Activated T-helper 17 cell treated with anti-CD3 and anti-CD28 coated beads, Interleukin-2, amount 50 U/mL, for 72 hours (primary cell): Measurements from ENCODE around the gene RNGTT. TPM values are rescaled to one million over a fixed set of nuclear protein-coding genes. Genes with fewer than 3 reads are reported as not detected.
A peak's percentile ranks its signal among the peaks of the same experiment; 100 is the strongest.
"Not testable (repeated sequence)": the region's sequence is repeated elsewhere in the genome, so short reads cannot be mapped to it uniquely, and the experiment has no call there.

Experiments used
- ATAC-seq: fragments of 150-1000 bp; cut with Tn5 transposase; replicated peaks from 2 replicates; pipeline ENCODE4 v1.10.0; 2021; ENCODE audit warnings: mild to moderate bottlenecking, moderate library complexity
- H3K27ac Mint-ChIP-seq: one replicate; pipeline ENCODE4 v1.8.0; 2022; ENCODE audit warnings: mixed read lengths
- H3K27me3 Mint-ChIP-seq: one replicate; pipeline ENCODE4 v1.8.0; 2022; ENCODE audit warnings: mixed read lengths
- H3K36me3 Mint-ChIP-seq: one replicate; pipeline ENCODE4 v1.8.0; 2022; ENCODE audit warnings: low read depth, mild to moderate bottlenecking, mixed read lengths
- H3K4me1 Mint-ChIP-seq: one replicate; pipeline ENCODE4 v1.8.0; 2022; ENCODE audit warnings: mixed read lengths
- H3K4me3 Mint-ChIP-seq: one replicate; pipeline ENCODE4 v1.8.0; 2022; ENCODE audit warnings: mild to moderate bottlenecking, mixed read lengths
- H3K9me3 Mint-ChIP-seq: one replicate; pipeline ENCODE4 v1.8.0; 2022; ENCODE audit warnings: mixed read lengths
- total RNA-seq, 2 donors: library from RNA; stranded (reverse); gene quantifications; one replicate each; pipeline ENCODE4 v1.2.3, GENCODE V29; 2022

Gene RNGTT
- total RNA-seq, 2 donors from 2014 or later = 20.9 to 23.3 TPM

DNA sequence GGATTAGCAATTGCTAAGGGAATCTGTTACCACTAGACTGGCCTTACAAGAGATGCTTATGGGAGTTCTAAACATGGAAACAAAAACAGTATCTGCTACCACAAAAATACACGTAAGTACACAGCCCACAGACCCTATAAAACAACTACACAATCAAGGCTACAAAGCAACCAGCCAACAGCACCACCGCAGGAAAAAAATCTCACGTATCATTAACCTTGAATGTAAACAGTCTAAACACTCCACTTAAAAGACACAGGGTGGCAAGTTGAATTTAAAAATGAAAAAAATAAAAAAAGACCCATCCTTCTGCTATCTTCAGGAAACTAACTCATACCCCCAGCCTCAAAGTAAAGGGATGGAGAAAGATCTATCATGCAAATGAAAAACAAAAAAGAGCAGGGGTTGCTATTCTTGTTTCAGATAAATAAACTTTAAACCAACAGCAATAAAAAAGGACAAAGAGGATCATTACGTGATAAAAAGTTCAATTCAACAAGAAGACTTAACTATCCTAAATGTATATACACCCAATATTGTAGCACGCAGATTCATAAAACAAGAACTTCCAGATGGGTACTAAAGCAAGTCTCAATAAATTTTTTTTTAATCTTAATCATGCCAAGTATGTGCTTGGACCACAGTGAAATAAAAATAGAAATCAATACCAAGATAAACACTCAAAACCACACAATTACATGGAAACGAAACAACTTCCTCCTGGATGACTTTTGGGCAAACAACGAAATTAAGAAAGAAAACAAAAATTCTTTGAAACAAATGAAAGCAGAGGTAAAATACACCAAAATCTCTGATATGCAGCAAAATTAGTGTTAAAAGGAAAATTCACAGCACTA, 52.3 kb downstream of the RNGTT start:
- peaks cover 48% of the 10 kb centered on the region for H3K4me1 Mint-ChIP-seq

DNA sequence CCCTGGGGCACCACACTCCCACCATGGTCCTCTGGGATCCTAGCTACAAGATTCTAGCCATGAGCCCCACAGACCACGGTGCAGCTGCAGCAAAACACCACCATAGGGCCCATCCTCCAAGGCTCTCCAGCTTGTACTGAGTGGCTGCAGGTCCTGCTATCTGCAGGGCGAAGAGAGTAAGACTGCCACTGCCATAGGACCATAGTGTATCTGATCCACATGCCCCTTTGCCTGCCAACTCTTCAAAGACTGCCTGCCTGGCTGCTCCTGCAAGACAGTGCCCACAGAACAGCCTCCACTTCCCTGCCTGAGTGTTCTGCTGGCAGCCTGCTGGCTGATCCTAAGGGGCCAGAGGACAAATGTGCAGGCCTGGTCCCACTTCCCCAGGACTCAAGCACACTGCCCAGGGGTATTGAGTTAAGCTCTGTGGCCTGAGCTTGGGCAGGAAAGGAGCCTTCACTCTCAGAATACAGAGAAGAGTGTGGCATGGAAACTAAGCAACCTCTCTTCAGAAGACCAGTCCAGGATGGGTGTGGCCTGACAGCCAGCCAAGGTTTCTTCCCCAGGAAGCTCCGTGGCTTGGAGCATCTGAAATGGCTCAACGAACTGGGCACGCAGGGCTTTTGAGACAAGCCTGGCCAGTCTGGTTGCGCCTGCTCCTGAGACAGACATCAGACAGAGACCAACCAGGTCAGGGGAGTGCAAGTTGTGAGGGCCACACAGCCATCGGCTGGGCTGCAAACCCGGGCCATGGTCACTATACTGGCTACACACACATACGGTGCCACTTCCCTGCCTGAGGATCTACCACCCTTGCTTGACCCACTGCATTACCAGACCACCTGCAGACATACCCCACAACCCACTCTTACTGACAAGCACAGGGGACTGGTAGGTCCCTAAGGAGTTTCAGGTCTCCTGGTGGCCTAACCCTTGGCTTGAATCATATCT, 54.5 kb downstream of the RNGTT start:
- peak overlapping the region; percentile 10 for H3K27ac Mint-ChIP-seq
- H3K27me3 Mint-ChIP-seq = no peaks in the 10 kb centered on the region
- H3K4me3 Mint-ChIP-seq = no peak overlapping the region
- peaks cover 42% of the 10 kb centered on the region for H3K4me1 Mint-ChIP-seq
- no peaks in the 10 kb centered on the region for H3K9me3 Mint-ChIP-seq
- no peak for ATAC-seq
- peaks cover 35% of the 10 kb centered on the region for H3K36me3 Mint-ChIP-seq

More for the DNA sequence above, 52.3 kb downstream of the RNGTT start:
- Mint-ChIP-seq H3K27ac (no peak overlapping the region), H3K9me3 (no peaks in the 10 kb centered on the region), H3K4me3 (no peak overlapping the region), H3K36me3 (peaks cover 22% of the 10 kb centered on the region), H3K27me3 (no peaks in the 10 kb centered on the region)
- no peak for ATAC-seq

DNA sequence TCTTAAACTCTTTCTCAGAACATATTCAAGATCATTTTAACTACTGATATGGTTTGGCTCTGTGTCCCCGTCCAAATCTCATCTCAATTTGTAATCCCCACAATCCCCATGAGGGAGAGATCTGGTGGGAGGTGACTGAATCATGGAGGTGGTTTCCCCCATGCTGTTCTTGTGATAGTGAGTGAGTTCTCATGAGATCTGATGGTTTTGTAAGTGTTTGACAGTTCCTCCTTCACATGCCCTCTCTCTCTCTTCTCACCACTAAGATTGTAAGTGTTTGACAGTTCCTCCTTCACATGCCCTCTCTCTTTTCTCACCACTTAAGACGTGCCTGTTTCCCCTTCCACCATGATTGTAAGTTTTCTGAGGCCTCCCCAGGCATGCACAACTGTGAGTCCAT, 56.3 kb downstream of the RNGTT start:
- not testable (repeated sequence) for H3K27me3 Mint-ChIP-seq, ATAC-seq, H3K9me3 Mint-ChIP-seq, H3K4me3 Mint-ChIP-seq, H3K27ac Mint-ChIP-seq
- H3K36me3 Mint-ChIP-seq = peaks cover 51% of the 10 kb centered on the region
- H3K4me1 Mint-ChIP-seq = peaks cover 32% of the 10 kb centered on the region

DNA sequence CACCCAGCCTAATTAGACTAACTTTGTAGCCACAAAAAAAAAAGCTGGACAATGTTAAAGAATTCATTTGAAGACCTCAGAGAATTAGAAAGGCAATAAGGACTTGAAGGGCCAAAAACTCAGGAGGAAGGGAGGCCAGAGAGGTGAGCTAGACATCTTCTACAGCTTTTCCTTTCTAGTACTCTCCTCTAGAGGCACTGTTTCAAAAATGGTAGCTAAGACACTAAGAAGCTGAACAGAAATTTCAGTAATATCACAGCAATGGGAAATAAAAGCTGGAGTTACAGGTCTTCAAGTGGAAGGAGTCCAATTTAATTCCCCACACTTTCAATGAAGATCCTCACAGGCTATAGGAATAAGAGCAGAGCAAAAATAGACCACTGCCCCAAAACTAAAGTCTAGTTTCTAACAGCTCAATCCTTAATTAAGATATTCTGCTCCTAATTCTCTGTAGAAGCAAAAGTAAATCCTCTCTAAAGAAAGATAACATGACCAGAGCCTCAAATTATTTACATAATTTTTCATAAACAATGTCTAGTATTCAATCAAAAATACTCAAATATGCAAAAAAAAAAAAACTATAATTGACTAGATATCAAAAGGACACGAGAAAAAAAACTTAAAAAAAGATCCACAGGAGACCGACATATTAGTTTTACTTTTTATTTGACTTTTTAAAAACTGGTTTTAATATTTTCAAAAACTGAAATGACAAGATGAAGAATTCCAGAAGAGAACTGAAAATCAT, 63.7 kb downstream of the RNGTT start:
- Mint-ChIP-seq H3K27me3 (no peaks in the 10 kb centered on the region), H3K4me3 (no peak overlapping the region), H3K36me3 (peaks cover 48% of the 10 kb centered on the region), H3K9me3 (no peaks in the 10 kb centered on the region), H3K4me1 (no peaks in the 10 kb centered on the region), H3K27ac (no peak overlapping the region)
- ATAC-seq = no peak

DNA sequence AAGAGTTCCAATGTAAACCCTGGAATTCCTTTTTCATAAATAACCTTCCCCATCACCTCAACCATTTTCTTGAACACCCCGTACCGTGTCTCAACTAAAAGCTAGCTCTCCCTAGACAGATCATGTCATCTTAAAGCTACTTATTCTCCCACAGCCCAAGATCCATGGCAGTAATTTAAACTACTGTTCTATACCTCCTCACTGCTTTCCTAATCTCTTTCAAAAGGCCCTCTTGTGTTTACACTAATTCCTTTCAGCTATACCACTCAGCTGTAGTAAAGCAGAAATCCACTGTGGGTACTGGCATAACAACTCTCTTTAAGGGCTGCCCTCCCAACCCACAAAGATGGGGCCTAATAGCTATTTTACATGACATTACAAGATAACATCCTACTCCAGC, 67.5 kb downstream of the RNGTT start:
- no peak for ATAC-seq
- Mint-ChIP-seq H3K4me1 (no peaks in the 10 kb centered on the region), H3K9me3 (no peaks in the 10 kb centered on the region), H3K4me3 (no peak overlapping the region), H3K27ac (no peak overlapping the region), H3K36me3 (peaks cover 22% of the 10 kb centered on the region), H3K27me3 (no peaks in the 10 kb centered on the region)

DNA sequence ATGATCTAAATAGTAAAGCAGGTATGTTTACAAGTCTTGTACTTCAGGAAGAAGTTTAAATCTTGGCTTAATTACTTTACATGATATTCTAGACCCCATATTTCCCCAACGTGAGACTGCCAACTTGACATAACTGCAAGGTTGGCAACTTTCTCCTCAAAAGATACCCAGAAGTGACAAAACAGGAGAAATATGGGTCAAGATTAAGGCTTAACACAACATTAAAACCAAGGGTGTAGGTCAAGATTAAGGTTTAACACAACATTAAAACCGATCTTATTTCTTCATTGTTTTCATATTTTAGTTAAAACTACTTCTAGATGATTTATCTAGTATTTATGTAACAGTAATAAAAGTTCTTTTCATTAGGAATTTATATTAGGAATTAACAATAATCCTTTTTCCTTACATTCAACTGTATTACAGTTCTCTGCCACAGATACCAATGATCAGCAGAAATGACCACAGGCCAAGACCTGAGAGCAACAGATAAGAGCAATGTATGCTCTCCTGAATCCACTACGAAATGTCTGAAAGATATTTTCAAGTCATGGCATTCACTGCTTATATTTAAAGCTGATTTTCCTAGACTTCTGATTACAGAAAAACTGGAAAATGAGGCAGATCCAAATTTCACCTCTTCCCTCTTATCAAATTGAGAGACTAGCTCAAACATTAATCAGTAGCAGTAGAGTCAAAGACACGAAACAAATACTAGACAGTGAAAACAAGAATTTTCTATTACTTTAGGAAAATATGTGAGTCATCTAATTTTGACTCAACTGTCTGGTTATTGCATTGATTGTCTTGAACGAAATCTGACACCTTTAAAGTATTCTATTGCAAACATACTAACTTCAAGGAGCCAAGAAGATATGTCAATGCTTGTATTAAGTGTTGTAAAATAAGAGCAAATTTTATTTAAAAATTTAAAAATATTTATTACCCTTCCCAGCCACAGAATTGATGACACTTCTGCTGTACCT, 72.3 kb downstream of the RNGTT start:
- no peak overlapping the region for H3K4me3 Mint-ChIP-seq
- ATAC-seq = peak; percentile 44
- peaks cover 51% of the 10 kb centered on the region for H3K36me3 Mint-ChIP-seq
- no peak overlapping the region for H3K27ac Mint-ChIP-seq
- no peaks in the 10 kb centered on the region for H3K9me3 Mint-ChIP-seq
- H3K27me3 Mint-ChIP-seq = no peaks in the 10 kb centered on the region
- H3K4me1 Mint-ChIP-seq = no peaks in the 10 kb centered on the region

DNA sequence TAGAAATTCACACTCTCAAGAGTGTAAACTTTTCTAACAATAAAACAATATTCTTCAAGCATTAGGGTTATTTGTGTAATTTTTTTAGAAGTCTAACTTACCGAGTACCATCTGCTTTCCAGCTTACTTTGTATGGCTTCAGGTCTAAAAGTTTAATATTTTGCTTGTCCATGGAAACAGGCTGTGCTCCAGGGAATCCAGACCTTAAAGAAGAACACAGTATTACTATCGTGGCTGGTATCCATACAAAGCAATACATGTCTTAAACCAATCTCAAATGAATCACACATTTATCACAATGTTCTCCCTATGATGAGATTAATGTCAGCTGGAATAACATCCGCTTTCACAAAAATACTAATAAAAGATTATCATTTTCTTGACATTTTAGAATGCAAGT, 73.0 kb downstream of the RNGTT start:
- H3K4me3 Mint-ChIP-seq = no peak overlapping the region

DNA sequence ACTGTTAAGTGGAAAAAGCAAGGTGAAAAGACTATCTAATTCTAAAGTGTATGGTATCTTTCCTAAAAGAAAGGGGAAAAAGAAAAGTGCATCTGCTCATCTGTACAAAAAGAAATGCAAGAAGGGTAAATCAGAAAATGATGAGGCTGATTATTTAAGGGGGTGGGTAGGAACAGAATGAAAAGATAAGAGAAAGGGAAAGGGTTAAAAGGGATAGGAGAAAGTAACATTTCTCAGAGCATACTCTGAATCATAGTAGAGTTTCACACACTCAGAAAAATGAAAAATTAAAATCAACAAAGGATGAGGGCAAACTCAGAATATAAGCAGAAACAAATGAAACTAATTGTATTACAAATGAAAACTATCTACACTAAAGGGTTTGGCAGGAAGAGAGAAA, 79.1 kb downstream of the RNGTT start:
- peaks cover 66% of the 10 kb centered on the region for H3K36me3 Mint-ChIP-seq
- no peaks in the 10 kb centered on the region for H3K27me3 Mint-ChIP-seq
- H3K27ac Mint-ChIP-seq = no peak overlapping the region
- H3K9me3 Mint-ChIP-seq = no peaks in the 10 kb centered on the region
- no peak overlapping the region for H3K4me3 Mint-ChIP-seq
- ATAC-seq = peak; percentile 19
- H3K4me1 Mint-ChIP-seq = peaks cover 18% of the 10 kb centered on the region

More for the DNA sequence above, 73.0 kb downstream of the RNGTT start:
- no peak for ATAC-seq
- Mint-ChIP-seq H3K27ac (no peak overlapping the region), H3K36me3 (peaks cover 59% of the 10 kb centered on the region), H3K9me3 (no peaks in the 10 kb centered on the region), H3K27me3 (no peaks in the 10 kb centered on the region), H3K4me1 (no peaks in the 10 kb centered on the region)

DNA sequence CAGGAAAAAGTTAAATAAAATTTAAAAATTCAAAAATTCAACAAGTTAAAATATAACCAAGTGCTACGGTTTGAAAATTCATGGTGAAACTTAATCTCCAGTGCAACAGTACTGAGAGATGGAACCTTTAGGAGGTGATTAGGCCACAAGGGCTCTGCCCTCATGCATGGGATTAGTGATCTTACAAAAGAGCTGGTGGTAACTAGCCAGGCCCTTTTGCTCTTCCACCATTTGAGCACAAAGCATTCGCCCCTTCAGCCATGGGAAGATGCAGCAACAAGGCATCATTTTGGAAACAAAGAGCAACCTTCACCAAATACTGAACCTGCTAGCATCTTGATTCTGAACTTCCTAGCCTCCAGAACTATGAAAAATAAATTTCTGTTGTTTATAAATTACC, 80.9 kb downstream of the RNGTT start:
- Mint-ChIP-seq H3K9me3 (no peaks in the 10 kb centered on the region), H3K4me1 (peaks cover 18% of the 10 kb centered on the region), H3K27me3 (no peaks in the 10 kb centered on the region), H3K36me3 (peaks cover 55% of the 10 kb centered on the region), H3K27ac (no peak overlapping the region), H3K4me3 (no peak overlapping the region)
- no peak for ATAC-seq

DNA sequence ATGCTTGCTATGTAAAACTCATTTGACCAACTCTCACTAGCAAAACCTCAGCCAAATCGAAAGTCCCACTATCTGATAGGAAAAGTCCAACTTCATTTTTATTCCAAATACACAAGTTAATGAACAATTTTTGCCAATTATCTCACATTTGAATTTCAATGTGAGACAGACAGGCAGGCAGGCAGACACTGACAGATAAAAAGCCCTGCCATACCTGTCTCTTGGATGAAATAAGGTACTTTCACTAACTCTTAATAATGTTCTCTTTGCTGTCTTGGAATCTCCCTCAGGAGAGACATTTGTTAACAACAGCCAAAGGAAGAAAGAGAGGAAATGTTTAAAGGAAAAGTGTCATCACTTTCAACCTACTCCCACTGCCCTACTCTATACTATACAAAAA, 82.0 kb downstream of the RNGTT start:
- Mint-ChIP-seq H3K27ac (no peak overlapping the region), H3K9me3 (no peaks in the 10 kb centered on the region), H3K36me3 (peaks cover 44% of the 10 kb centered on the region), H3K27me3 (no peaks in the 10 kb centered on the region), H3K4me1 (peaks cover 18% of the 10 kb centered on the region), H3K4me3 (no peak overlapping the region)
- ATAC-seq = no peak

DNA sequence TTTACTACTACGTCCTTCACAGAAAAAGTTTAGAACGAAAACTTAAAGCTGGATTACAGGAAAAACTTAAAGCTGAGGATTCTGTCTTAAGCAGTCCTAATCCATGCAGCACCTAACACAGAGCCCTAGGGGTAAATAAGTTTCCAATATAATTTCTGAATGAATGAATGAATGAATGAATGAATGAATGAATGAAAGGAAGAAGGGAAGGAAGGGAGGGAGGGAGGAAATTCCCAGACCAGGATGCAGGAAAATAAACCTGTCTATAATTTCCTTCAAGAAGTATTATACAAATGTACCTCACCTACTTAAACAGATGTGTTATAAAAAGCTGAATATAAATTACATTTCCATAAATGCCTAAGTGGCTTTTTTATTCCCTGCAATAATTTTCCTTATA, 83.4 kb downstream of the RNGTT start:
- H3K27ac Mint-ChIP-seq = no peak overlapping the region
- H3K4me1 Mint-ChIP-seq = peaks cover 15% of the 10 kb centered on the region
- H3K4me3 Mint-ChIP-seq = no peak overlapping the region
- H3K27me3 Mint-ChIP-seq = no peaks in the 10 kb centered on the region
- no peak for ATAC-seq
- H3K36me3 Mint-ChIP-seq = peaks cover 30% of the 10 kb centered on the region
- no peaks in the 10 kb centered on the region for H3K9me3 Mint-ChIP-seq

DNA sequence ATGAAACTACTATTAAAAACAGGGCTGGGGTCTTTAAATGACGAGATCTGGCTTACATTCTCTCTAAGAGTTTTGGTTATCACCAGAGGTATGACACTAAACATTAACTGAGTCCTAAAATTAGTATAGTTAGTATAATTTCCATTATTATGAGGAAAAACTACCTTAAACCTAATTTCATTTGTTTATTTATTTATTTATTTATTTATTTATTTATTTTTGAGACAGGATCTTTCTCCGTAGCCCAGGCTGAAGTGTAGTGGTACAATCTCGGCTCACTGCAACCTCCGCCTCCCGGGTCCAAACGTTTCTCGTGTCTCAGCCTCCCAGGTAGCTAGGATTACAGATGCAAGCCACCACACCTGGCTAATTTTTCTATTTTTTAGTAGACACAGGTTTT, 85.5 kb downstream of the RNGTT start:
- H3K4me1 Mint-ChIP-seq = peaks cover 6% of the 10 kb centered on the region
- no peak overlapping the region for H3K4me3 Mint-ChIP-seq
- no peaks in the 10 kb centered on the region for H3K27me3 Mint-ChIP-seq
- no peak overlapping the region for H3K27ac Mint-ChIP-seq
- peaks cover 8% of the 10 kb centered on the region for H3K36me3 Mint-ChIP-seq
- no peak for ATAC-seq
- no peaks in the 10 kb centered on the region for H3K9me3 Mint-ChIP-seq

DNA sequence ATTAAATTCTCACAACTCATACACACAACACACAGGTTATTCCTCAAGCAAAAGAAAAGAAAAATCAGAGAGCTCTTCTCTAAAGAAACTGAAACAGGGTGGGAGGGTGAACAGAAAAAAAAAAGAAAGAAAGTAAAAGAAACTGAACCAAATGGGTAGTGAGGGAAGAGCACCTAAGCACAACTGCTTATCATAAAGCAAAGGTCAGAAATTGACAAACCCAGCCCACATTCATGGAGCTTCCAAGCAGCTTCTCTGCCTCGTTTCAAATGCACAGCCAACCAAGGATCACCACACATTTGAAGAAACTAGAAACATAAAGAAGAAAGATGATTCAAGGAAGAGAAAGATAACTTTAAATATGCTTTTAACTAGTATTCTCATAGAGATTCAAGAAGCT, 90.5 kb downstream of the RNGTT start:
- Mint-ChIP-seq H3K4me3 (no peak overlapping the region), H3K27ac (peak overlapping the region; percentile 1), H3K27me3 (no peaks in the 10 kb centered on the region), H3K4me1 (peaks cover 7% of the 10 kb centered on the region), H3K9me3 (no peaks in the 10 kb centered on the region), H3K36me3 (peaks cover 13% of the 10 kb centered on the region)
- peak; percentile 23 for ATAC-seq
